Adipocyte (in vitro differentiated cells): ENCODE measurements around the gene CAMTA1.

ENCODE experiments used
- DNase-seq: peaks from one replicate; pipeline ENCODE4 v3.0.0-alpha.2; 2015; ENCODE audit warnings: low read depth
- H3K27me3 ChIP-seq: replicated peaks from 2 replicates; pipeline ENCODE4 v1.7.0; 2013; ENCODE audit warnings: mild to moderate bottlenecking, low read length, moderate library complexity; ENCODE audit not compliant: control insufficient read depth, insufficient read depth
- H3K36me3 ChIP-seq: 2 replicates; pipeline ENCODE4 v1.7.0; 2013; ENCODE audit warnings: low read length, mild to moderate bottlenecking, moderate library complexity; ENCODE audit not compliant: control insufficient read depth, insufficient read depth, severe bottlenecking
- H3K4me1 ChIP-seq: 2 replicates; pipeline ENCODE4 v1.7.0; 2013; ENCODE audit warnings: mild to moderate bottlenecking, low read length, moderate library complexity; ENCODE audit not compliant: control insufficient read depth, insufficient read depth
- H3K4me3 ChIP-seq: 2 replicates; pipeline ENCODE4 v1.7.0; 2013; ENCODE audit warnings: mild to moderate bottlenecking, low read length, moderate library complexity
- H3K9ac ChIP-seq: 2 replicates; pipeline ENCODE4 v1.7.0; 2013; ENCODE audit warnings: mild to moderate bottlenecking, low read length, moderate library complexity
- H3K9me3 ChIP-seq: 2 replicates; pipeline ENCODE4 v1.7.0; 2013; ENCODE audit warnings: mild to moderate bottlenecking, low read length, moderate library complexity; ENCODE audit not compliant: control insufficient read depth

The CAMTA1 gene

GRCh38 chr1:7004181-7004580 lies 218.9 kb downstream of the CAMTA1 start:
- peaks cover 37% of the 10 kb centered on the region for H3K27me3 ChIP-seq
- no peaks in the 10 kb centered on the region for H3K9me3 ChIP-seq
- H3K36me3 ChIP-seq: no peaks in the 10 kb centered on the region
- DNase-seq: no peak
- H3K9ac ChIP-seq: no peak overlapping the region
- no peaks in the 10 kb centered on the region for H3K4me1 ChIP-seq
- H3K4me3 ChIP-seq: no peak overlapping the region

DNA sequence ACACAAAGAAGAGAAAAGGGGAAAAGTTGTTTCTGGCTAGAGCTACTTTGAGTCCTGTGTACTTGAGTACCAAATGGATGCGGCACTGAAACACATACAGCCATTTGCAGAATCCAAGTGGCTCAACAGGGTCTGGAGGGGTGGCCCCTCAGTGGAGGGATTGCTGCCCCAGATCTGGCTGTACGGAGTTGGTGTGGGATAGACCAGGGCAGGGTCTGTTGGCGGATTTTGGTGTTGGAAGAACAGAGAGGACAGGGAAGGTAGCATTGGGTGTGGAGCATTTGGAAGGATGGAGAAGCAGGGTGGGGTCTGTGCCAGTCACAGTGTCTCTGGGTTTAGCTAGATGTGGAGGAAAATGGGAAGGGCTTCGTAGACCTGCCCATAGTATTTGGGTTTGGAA lies 220.5 kb downstream of the CAMTA1 start:
- H3K27me3 ChIP-seq: peaks cover 35% of the 10 kb centered on the region
- no peak overlapping the region for H3K9ac ChIP-seq
- H3K9me3 ChIP-seq: no peaks in the 10 kb centered on the region
- no peak for DNase-seq
- H3K4me3 ChIP-seq: no peak overlapping the region
- H3K36me3 ChIP-seq: no peaks in the 10 kb centered on the region
- H3K4me1 ChIP-seq: no peaks in the 10 kb centered on the region

DNA sequence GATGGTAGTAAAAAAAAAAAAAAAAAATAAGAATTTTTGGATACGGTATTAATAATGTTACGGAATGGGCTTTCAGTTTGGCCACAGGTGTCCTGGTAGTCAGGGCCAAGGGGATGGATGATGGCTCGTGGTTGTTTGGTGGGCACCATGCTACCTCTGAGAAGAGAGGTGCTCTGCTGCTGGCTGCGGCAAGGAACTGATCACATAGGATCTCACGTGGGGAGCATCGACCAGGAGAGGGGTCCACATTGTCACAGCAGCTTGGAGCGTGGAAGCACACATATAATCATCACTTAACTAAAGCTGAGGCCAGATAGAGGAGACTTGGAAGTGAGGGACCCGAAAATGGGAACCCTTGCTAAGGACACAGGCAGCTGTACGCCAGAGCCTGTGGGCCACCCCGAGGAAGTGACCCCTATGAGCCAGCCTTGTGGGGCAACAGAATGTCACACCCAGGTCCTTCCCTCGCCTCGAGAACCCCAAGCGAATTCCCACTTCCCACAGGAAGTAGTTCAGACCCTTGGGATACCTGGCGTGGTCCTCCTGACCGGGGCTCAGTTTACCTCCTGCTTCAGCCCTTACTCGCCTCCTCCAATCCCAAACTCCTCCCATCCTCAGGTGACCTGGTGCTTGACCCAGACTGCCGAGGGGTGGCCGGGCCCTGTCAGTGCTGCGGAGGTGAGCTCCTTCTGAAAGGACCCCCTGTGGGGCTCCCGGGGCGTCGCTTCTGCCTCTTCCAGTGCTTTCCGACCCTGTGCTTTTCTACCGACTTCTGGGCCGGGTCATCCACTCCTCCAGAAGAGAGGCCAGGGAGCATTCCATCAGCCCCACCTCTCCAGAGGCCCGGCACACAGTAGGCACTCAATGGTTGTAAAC lies 222.0 kb downstream of the CAMTA1 start:
- no peaks in the 10 kb centered on the region for H3K36me3 ChIP-seq
- no peak for DNase-seq
- H3K27me3 ChIP-seq: peaks cover 44% of the 10 kb centered on the region
- no peak overlapping the region for H3K4me3 ChIP-seq
- H3K9me3 ChIP-seq: no peaks in the 10 kb centered on the region
- no peak overlapping the region for H3K9ac ChIP-seq
- H3K4me1 ChIP-seq: no peaks in the 10 kb centered on the region

DNA sequence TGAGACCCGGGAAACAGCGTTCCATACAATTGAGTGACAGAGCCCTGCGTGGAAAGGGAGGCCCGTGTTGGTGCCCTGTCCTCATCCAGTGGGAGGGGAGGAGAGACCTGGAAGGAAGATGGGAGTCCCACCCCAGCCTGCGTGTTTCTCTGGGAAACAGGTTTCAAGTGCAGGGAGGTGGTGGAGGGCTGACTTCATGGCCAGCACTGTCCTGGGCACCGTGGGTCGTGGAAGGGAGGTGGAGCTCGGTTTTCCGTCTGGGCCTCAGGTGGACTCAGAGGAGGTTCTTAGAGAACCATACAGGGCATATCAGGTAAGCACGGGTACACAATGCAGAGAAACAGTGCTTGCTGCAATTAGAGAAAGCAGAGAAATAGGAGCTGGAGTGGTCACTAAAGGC lies 222.6 kb downstream of the CAMTA1 start:
- H3K27me3 ChIP-seq: peaks cover 38% of the 10 kb centered on the region
- H3K36me3 ChIP-seq: no peaks in the 10 kb centered on the region
- DNase-seq: no peak
- H3K9ac ChIP-seq: no peak overlapping the region
- no peaks in the 10 kb centered on the region for H3K4me1 ChIP-seq
- no peak overlapping the region for H3K4me3 ChIP-seq
- no peaks in the 10 kb centered on the region for H3K9me3 ChIP-seq

GRCh38 chr1:7008331-7008730 lies 223.1 kb downstream of the CAMTA1 start:
- H3K36me3 ChIP-seq: no peaks in the 10 kb centered on the region
- no peak for DNase-seq
- no peaks in the 10 kb centered on the region for H3K4me1 ChIP-seq
- no peaks in the 10 kb centered on the region for H3K9me3 ChIP-seq
- no peak overlapping the region for H3K4me3 ChIP-seq
- H3K27me3 ChIP-seq: peaks cover 34% of the 10 kb centered on the region
- no peak overlapping the region for H3K9ac ChIP-seq

- no peaks in the 10 kb centered on the region for H3K4me1 ChIP-seq
- no peak overlapping the region for H3K9ac ChIP-seq
- H3K36me3 ChIP-seq: no peaks in the 10 kb centered on the region
- DNase-seq: no peak
- peaks cover 32% of the 10 kb centered on the region for H3K27me3 ChIP-seq
- no peak overlapping the region for H3K4me3 ChIP-seq
- H3K9me3 ChIP-seq: no peaks in the 10 kb centered on the region
These were observed 223.9 kb downstream of the CAMTA1 start for GRCh38 chr1:7008975-7009740.

- DNase-seq: no peak
- no peak overlapping the region for H3K4me3 ChIP-seq
- H3K9me3 ChIP-seq: no peaks in the 10 kb centered on the region
- H3K9ac ChIP-seq: no peak overlapping the region
- peaks cover 32% of the 10 kb centered on the region for H3K27me3 ChIP-seq
- no peaks in the 10 kb centered on the region for H3K36me3 ChIP-seq
- no peaks in the 10 kb centered on the region for H3K4me1 ChIP-seq
These were observed 224.7 kb downstream of the CAMTA1 start for GRCh38 chr1:7009741-7010525.

GRCh38 chr1:7010534-7011200 lies 225.4 kb downstream of the CAMTA1 start:
- DNase-seq: no peak
- H3K4me1 ChIP-seq: no peaks in the 10 kb centered on the region
- H3K27me3 ChIP-seq: peaks cover 27% of the 10 kb centered on the region
- no peak overlapping the region for H3K4me3 ChIP-seq
- no peaks in the 10 kb centered on the region for H3K36me3 ChIP-seq
- no peak overlapping the region for H3K9ac ChIP-seq
- H3K9me3 ChIP-seq: no peaks in the 10 kb centered on the region

- Histone ChIP-seq H3K27me3 (peaks cover 25% of the 10 kb centered on the region), H3K9me3 (no peaks in the 10 kb centered on the region), H3K4me1 (no peaks in the 10 kb centered on the region), H3K9ac (no peak overlapping the region), H3K36me3 (no peaks in the 10 kb centered on the region), H3K4me3 (no peak overlapping the region)
- no peak for DNase-seq
These were observed 226.6 kb downstream of the CAMTA1 start for GRCh38 chr1:7011826-7012225.

- Histone ChIP-seq H3K36me3 (no peaks in the 10 kb centered on the region), H3K4me3 (no peak overlapping the region), H3K9me3 (no peaks in the 10 kb centered on the region), H3K27me3 (peaks cover 28% of the 10 kb centered on the region), H3K9ac (no peak overlapping the region), H3K4me1 (no peaks in the 10 kb centered on the region)
- DNase-seq: no peak
These were observed 227.2 kb downstream of the CAMTA1 start for GRCh38 chr1:7012461-7012924.
